Uterus (tissue), 4 donors: ENCODE data around the gene MICAL1. TPM values are rescaled to one million over a fixed set of nuclear protein-coding genes. Genes with fewer than 3 reads are reported as not detected.

Experiments used
- DNase-seq, 2 donors: peaks; one replicate each; pipeline ENCODE4 v3.0.0-alpha.2; 2019 to 2020
- H3K27ac ChIP-seq, 2 donors: fragments of 200-600 bp; sonication (generic); 1 replicate in 1 of 2; 2 replicates in 1 of 2; pipeline ENCODE4 v1.5.1; 2016 to 2018
- H3K27me3 ChIP-seq, 2 donors: fragments of 200-600 bp; sonication (generic); one replicate each; pipeline ENCODE4 v1.5.1; 2018 to 2019; ENCODE audit warnings: control low read depth in 1 of 2
- H3K36me3 ChIP-seq, 2 donors: fragments of 200-600 bp; sonication (generic); one replicate each; pipeline ENCODE4 v1.5.1; 2019; ENCODE audit warnings: control low read depth in 1 of 2
- H3K4me1 ChIP-seq, 2 donors: fragments of 200-600 bp; sonication (generic); one replicate each; pipeline ENCODE4 v1.5.1; 2018 to 2019; ENCODE audit warnings: control low read depth in 1 of 2
- H3K4me3 ChIP-seq, 2 donors: fragments of 200-600 bp; sonication (generic); 1 replicate in 1 of 2; 2 replicates in 1 of 2; pipeline ENCODE4 v1.5.1; 2018 to 2019; ENCODE audit warnings: mild to moderate bottlenecking in 1 of 2
- H3K9me3 ChIP-seq, 2 donors: fragments of 200-600 bp; sonication (generic); one replicate each; pipeline ENCODE4 v1.5.1; 2019; ENCODE audit warnings: control low read depth in 1 of 2
- POLR2A ChIP-seq, 2 donors: fragments of 450-650 bp; IDR thresholded peaks; one replicate each; pipeline ENCODE4 v1.6.1; 2016; ENCODE audit warnings: antibody characterized with exemption in 2 of 2, mild to moderate bottlenecking in 1 of 2, moderate library complexity in 1 of 2
- intact Hi-C: fragments of 100-400 bp; cut with DNase I; formaldehyde crosslinking; loops from one replicate; pipeline ENCODE4 v1.15.1; 2023; ENCODE audit warnings: low total_unique reads
- total RNA-seq, 4 donors: library from RNA; depleted of rRNA in 3 of 4; stranded (reverse); fragments of >200 nt in 3 of 4; gene quantifications; one replicate each; pipeline versions ENCODE4 v1.1.0 to v1.2.4, GENCODE V29; 2014 to 2023
- TF ChIP-seq, protein P1 (sequence below), 4 experiments: fragments of 200-600 bp in 2 of 4; fragments of 450-650 bp in 2 of 4; sonication (generic) in 2 of 4; IDR thresholded peaks; one replicate each; pipeline ENCODE4 v1.5.1; 2016 to 2019; ENCODE audit warnings: antibody characterized with exemption in 4 of 4, mild to moderate bottlenecking in 2 of 4, moderate library complexity in 1 of 4
- donor health status: DM: yes; HTN: yes; CAD: no.

Gene MICAL1
- total RNA-seq = 10 to 100 TPM; 27.2 to 46.1 (median 36.2) TPM

DNA sequence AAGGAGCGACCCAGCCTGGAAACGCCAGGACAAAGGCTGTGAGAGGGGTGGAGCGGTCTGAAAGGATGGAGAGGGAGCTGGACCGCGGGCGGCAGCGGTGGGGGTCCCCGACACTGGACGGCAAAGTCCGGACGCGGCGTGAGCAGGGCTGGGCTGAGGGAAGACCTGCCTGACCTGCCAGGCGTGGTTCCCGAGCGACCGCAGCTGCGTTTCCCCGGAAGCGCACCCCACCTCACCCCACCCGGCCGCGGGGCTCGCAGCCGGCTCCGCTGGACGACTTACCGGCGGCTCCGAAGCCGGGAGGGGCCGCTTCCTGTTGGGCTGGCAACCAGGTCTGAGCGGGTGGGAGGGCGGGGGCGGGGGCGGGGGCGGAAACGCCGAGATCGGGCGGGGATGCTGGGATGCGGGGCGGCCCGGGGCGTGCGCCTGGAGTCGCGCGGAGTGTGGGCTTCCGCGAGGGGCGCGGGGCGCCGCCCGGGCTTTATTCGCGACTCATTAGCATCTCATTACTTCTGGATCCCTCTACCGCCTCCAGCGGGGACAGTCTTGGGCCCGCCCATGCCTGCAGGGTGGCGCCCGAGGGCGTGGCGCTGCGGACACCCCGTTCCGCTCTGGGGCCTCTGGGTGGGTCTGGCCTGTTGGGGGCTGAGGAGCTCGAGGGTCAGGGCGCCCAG is at the start of gene MICAL1:
Gene MICAL1 (minus strand): TSS at position 336 of the 674 bp plus-strand sequence. CDS start 1,576 bp downstream, outside the sequence.
- TF ChIP-seq, protein P1, sequence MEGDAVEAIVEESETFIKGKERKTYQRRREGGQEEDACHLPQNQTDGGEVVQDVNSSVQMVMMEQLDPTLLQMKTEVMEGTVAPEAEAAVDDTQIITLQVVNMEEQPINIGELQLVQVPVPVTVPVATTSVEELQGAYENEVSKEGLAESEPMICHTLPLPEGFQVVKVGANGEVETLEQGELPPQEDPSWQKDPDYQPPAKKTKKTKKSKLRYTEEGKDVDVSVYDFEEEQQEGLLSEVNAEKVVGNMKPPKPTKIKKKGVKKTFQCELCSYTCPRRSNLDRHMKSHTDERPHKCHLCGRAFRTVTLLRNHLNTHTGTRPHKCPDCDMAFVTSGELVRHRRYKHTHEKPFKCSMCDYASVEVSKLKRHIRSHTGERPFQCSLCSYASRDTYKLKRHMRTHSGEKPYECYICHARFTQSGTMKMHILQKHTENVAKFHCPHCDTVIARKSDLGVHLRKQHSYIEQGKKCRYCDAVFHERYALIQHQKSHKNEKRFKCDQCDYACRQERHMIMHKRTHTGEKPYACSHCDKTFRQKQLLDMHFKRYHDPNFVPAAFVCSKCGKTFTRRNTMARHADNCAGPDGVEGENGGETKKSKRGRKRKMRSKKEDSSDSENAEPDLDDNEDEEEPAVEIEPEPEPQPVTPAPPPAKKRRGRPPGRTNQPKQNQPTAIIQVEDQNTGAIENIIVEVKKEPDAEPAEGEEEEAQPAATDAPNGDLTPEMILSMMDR (IDR thresholded peaks at IDR 0.05) = peak in 3 of 4 experiments; percentile 23 to 39 (median 32)
- TF ChIP-seq POLR2A (IDR thresholded peaks at IDR 0.05) = peak in 1 of 2 donors; percentile 42
- intact Hi-C loops = loop anchor here (10.0 kb wide), 1 partner anchor 71 kb away; the partner anchor contains the start of gene CD164
- Histone ChIP-seq H3K36me3 (no peaks in the 10 kb centered on the region), H3K27me3 (no peaks in the 10 kb centered on the region), H3K27ac (peak within 1 kb of the TSS; percentile 80 to 82), H3K4me3 (peak within 1 kb of the TSS; percentile 75 to 77), H3K9me3 (no peaks in the 10 kb centered on the region), H3K4me1 (no peaks in the 10 kb centered on the region)
- DNase-seq = peak; percentile 66 to 72

DNA sequence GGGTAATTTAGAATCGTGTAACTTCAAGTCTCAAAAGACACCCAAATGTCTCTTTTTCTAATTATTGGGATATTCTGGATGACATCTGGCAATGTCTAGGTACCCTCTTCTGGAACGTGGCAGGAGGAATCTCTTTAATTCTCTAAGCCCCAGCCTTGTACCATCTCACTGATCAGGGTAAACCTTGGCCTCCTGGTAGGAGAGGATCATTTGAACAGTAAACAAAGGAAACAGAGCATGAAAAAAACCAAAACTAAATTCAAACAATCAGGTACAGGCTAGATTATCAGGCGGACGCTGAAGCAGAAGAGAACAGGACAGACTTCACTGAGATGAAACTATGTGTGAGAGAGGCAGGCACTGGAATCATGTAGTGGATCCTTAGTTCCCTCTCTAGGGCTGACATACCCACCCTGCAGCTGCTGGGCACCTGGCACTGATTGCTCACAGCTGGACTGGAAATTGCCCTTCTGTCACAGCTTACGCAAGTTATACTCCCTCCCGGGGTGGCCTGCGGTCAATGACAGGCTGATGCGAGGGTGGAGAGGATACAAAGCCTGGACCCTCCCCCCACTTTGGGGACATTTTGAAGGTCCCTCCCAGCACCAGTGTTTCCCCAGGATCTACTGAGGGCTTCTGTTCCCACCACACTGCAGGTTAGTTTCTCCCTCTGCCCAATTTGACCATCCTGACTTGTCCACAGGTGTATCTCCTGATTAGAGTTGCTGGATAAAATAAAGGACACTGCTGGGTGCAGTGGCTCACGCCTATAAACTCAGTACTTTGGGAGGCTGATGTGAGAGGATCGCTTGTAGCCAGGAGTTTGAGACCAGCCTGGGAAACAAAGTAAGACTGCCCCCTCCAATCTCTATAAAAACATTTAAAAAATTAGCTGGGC is 48.0 kb upstream of the MICAL1 start:
- no peaks in the 10 kb centered on the region for H3K36me3 ChIP-seq
- H3K4me3 ChIP-seq = no peak overlapping the region
- no peaks in the 10 kb centered on the region for H3K4me1 ChIP-seq
- no peak overlapping the region for H3K27ac ChIP-seq
- intact Hi-C loops = no loop called here
- TF ChIP-seq, protein P1 (IDR thresholded peaks at IDR 0.05) = no peak
- no peak for TF ChIP-seq POLR2A (IDR thresholded peaks at IDR 0.05)
- H3K27me3 ChIP-seq = no peaks in the 10 kb centered on the region
- no peak for DNase-seq
- H3K9me3 ChIP-seq = no peaks in the 10 kb centered on the region

DNA sequence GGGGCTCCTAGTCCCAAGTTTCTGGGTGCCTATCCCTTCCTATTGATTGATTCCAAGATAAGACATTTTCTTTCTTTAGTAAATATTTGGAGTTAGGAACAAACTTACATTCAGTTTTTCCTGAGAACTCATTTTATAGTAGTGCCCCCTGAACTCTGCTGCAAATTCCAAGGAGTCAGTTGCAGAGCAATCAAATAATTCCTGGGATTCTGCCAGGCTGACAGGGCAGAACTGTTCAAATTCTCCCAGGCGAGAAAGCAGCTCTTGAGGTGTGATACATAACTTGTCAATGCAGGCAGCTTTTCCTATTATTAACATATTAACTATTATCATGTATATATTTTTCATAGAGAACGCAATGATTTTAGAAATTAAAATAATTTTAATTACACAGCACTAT is 43.4 kb upstream of the MICAL1 start:
- no peaks in the 10 kb centered on the region for H3K36me3 ChIP-seq
- intact Hi-C loops = no loop called here
- H3K4me3 ChIP-seq = no peak overlapping the region
- H3K9me3 ChIP-seq = no peaks in the 10 kb centered on the region
- H3K27ac ChIP-seq = no peak overlapping the region
- no peaks in the 10 kb centered on the region for H3K4me1 ChIP-seq
- TF ChIP-seq, protein P1 (IDR thresholded peaks at IDR 0.05) = no peak
- no peak for TF ChIP-seq POLR2A (IDR thresholded peaks at IDR 0.05)
- no peak for DNase-seq
- H3K27me3 ChIP-seq = no peaks in the 10 kb centered on the region

- Histone ChIP-seq H3K36me3 (no peaks in the 10 kb centered on the region), H3K27ac (no peak overlapping the region), H3K9me3 (no peaks in the 10 kb centered on the region), H3K27me3 (no peaks in the 10 kb centered on the region), H3K4me1 (no peaks in the 10 kb centered on the region), H3K4me3 (no peak overlapping the region)
- DNase-seq = no peak
- intact Hi-C loops = no loop called here
- TF ChIP-seq, protein P1 (IDR thresholded peaks at IDR 0.05) = no peak
- TF ChIP-seq POLR2A (IDR thresholded peaks at IDR 0.05) = no peak
These were observed 42.5 kb upstream of the MICAL1 start for GRCh38 chr6:109498052-109498451.
